Type B pancreatic cell (in vitro differentiated cells): Measurements from ENCODE around the gene KIF13A. TPM values are rescaled to one million over a fixed set of nuclear protein-coding genes. Genes with fewer than 3 reads are reported as not detected.
"Not testable (repeated sequence)": the region's sequence is repeated elsewhere in the genome, so short reads cannot be mapped to it uniquely, and the experiment has no call there.

ENCODE experiments used
- DNase-seq: peaks from one replicate; pipeline ENCODE4 v3.0.0; 2021; ENCODE audit warnings: mixed read lengths; ENCODE audit not compliant: unreplicated experiment; ENCODE audit errors: extremely low spot score
- H3K27ac Mint-ChIP-seq: 2 replicates; pipeline ENCODE4 v1.8.0; 2021; ENCODE audit warnings: mild to moderate bottlenecking, mixed read lengths
- H3K27me3 Mint-ChIP-seq: 2 replicates; pipeline ENCODE4 v1.8.0; 2021; ENCODE audit warnings: mixed read lengths
- H3K36me3 Mint-ChIP-seq: 2 replicates; pipeline ENCODE4 v1.8.0; 2021; ENCODE audit warnings: mixed read lengths
- H3K4me1 Mint-ChIP-seq: one replicate; pipeline ENCODE4 v1.8.0; 2021; ENCODE audit warnings: mixed read lengths; ENCODE audit not compliant: unreplicated experiment
- H3K4me3 Mint-ChIP-seq: 2 replicates; pipeline ENCODE4 v1.8.0; 2021; ENCODE audit warnings: mild to moderate bottlenecking, mixed read lengths
- H3K9me3 Mint-ChIP-seq: 2 replicates; pipeline ENCODE4 v1.8.0; 2021; ENCODE audit warnings: mixed read lengths
- CTCF ChIP-seq: fragments of 200-600 bp; sonication (generic); conservative IDR thresholded peaks from 2 replicates; pipeline ENCODE4 v1.5.0; 2021; ENCODE audit warnings: antibody characterized with exemption, mild to moderate bottlenecking
- total RNA-seq: library from RNA; stranded (reverse); gene quantifications from 2 replicates; pipeline ENCODE4 v1.2.1, GENCODE V29; 2021; ENCODE audit warnings: low replicate concordance

The KIF13A gene
- total RNA-seq, 1 donor from 2014 or later = 36.9 TPM

GRCh38 chr6:17917837-17918763, 69.3 kb downstream of the KIF13A start:
- Mint-ChIP-seq H3K36me3 (no peaks in the 10 kb centered on the region), H3K27me3 (no peaks in the 10 kb centered on the region), H3K9me3 (no peaks in the 10 kb centered on the region), H3K27ac (no peak overlapping the region), H3K4me3 (no peak overlapping the region), H3K4me1 (peaks cover 8% of the 10 kb centered on the region)
- TF ChIP-seq CTCF = no peak
- DNase-seq = no peak

DNA sequence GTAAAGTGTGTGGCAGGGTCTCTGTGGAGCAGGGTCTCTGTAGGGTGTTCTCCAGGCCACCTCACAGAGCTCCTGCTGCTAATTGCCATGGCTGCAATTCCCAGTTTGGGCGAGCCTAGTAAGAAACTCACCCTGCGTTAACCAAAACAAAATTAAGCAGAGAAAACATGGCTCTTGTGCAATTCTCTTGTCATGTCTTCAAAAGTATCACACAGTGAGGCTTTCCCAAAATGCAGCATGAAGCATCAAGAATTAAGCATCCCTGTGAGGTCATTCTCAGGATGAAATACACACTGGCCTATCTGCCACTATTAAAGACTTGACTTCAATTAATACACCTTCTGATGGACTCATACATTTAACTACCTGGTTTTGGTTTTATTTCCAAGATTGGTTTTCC, 72.8 kb downstream of the KIF13A start:
- H3K4me1 Mint-ChIP-seq = peaks cover 3% of the 10 kb centered on the region
- TF ChIP-seq CTCF = no peak
- no peaks in the 10 kb centered on the region for H3K36me3 Mint-ChIP-seq
- no peak overlapping the region for H3K27ac Mint-ChIP-seq
- no peaks in the 10 kb centered on the region for H3K9me3 Mint-ChIP-seq
- no peaks in the 10 kb centered on the region for H3K27me3 Mint-ChIP-seq
- no peak for DNase-seq
- H3K4me3 Mint-ChIP-seq = no peak overlapping the region

- no peak for DNase-seq
- Mint-ChIP-seq H3K27ac (no peak overlapping the region), H3K27me3 (no peaks in the 10 kb centered on the region), H3K4me3 (no peak overlapping the region), H3K9me3 (peaks cover 7% of the 10 kb centered on the region), H3K36me3 (peaks cover 4% of the 10 kb centered on the region), H3K4me1 (peaks cover 6% of the 10 kb centered on the region)
- TF ChIP-seq CTCF = no peak
Observed at GRCh38 chr6:17912521-17912920, 74.9 kb downstream of the KIF13A start.

DNA sequence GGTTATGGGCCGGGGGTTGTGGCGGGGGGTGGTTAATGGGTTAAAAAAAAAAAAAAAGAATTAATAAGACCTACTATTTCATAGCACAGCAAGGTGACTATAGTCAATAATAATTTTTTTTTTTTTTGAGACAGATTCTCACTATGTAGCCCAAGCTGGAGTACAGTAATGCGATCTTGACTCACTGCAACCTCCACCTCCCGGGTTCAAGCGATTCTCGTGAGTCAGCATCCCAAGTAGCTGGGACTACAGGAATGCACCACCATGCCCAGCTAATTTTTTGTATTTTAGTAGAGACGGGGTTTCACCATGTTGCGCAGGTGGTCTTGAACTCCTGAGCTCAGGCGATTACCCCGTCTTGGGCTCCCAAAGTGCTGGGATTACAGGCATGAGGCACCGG, 75.8 kb downstream of the KIF13A start:
- not testable (repeated sequence) for H3K27me3 Mint-ChIP-seq, H3K27ac Mint-ChIP-seq, H3K4me3 Mint-ChIP-seq, DNase-seq, H3K9me3 Mint-ChIP-seq, H3K36me3 Mint-ChIP-seq
- peaks cover 10% of the 10 kb centered on the region for H3K4me1 Mint-ChIP-seq

GRCh38 chr6:17910189-17910588, 77.2 kb downstream of the KIF13A start:
- no peak for TF ChIP-seq CTCF
- no peak for DNase-seq
- H3K27ac Mint-ChIP-seq = no peak overlapping the region
- peaks cover 4% of the 10 kb centered on the region for H3K36me3 Mint-ChIP-seq
- H3K4me1 Mint-ChIP-seq = peaks cover 10% of the 10 kb centered on the region
- peaks cover 10% of the 10 kb centered on the region for H3K9me3 Mint-ChIP-seq
- no peak overlapping the region for H3K4me3 Mint-ChIP-seq
- H3K27me3 Mint-ChIP-seq = no peaks in the 10 kb centered on the region

GRCh38 chr6:17908831-17909230, 78.6 kb downstream of the KIF13A start:
- Mint-ChIP-seq H3K36me3 (peaks cover 4% of the 10 kb centered on the region), H3K27ac (no peak overlapping the region), H3K4me3 (no peak overlapping the region), H3K9me3 (peaks cover 10% of the 10 kb centered on the region), H3K4me1 (peaks cover 10% of the 10 kb centered on the region), H3K27me3 (no peaks in the 10 kb centered on the region)
- no peak for TF ChIP-seq CTCF
- DNase-seq = no peak
